Frontal cortex (tissue), 4 donors: Measurements from ENCODE around the gene NAT9. TPM values are rescaled to one million over a fixed set of nuclear protein-coding genes. Genes with fewer than 3 reads are reported as not detected.

Experiments used
- DNase-seq, 2 donors: peaks; one replicate each; pipeline ENCODE4 v3.0.0; 2012; ENCODE audit warnings: low spot score in 2 of 2
- FAIRE-seq: peaks from 2 replicates; lab custom pipeline; 2012; peaks lifted over from hg19 to GRCh38; lab: Jason Lieb, UNC
- total RNA-seq: library from RNA; depleted of rRNA; stranded (reverse); fragments of >200 nt; gene quantifications from one replicate; pipeline ENCODE4 v1.2.3, GENCODE V29; 2014
- donor health status: control.
- donor health status: control.
- donor health status: control.

Gene NAT9
- total RNA-seq, 1 donor from 2014 or later: 13.9 TPM

- DNase-seq (no peak), FAIRE-seq (no peak)
Measured at GRCh38 chr17:74807441-74807840, 31.3 kb upstream of the NAT9 start.

GRCh38 chr17:74806334-74806733 is 30.2 kb upstream of the NAT9 start:
- DNase-seq (no peak), FAIRE-seq (no peak)

GRCh38 chr17:74805591-74805991 is 29.4 kb upstream of the NAT9 start:
- FAIRE-seq (no peak), DNase-seq (no peak)

- FAIRE-seq: no peak
- DNase-seq: no peak
Measured at GRCh38 chr17:74804683-74805082, 28.5 kb upstream of the NAT9 start.

GRCh38 chr17:74803971-74804370 is 27.8 kb upstream of the NAT9 start:
- FAIRE-seq: no peak
- no peak for DNase-seq

GRCh38 chr17:74803388-74803930 is 27.3 kb upstream of the NAT9 start:
- FAIRE-seq (no peak), DNase-seq (no peak)

GRCh38 chr17:74801896-74802295 is 25.8 kb upstream of the NAT9 start:
- FAIRE-seq: no peak
- no peak for DNase-seq

GRCh38 chr17:74800531-74800930 is 24.4 kb upstream of the NAT9 start:
- FAIRE-seq (no peak), DNase-seq (no peak)

- no peak for DNase-seq
- FAIRE-seq: no peak
Measured at GRCh38 chr17:74799097-74799496, 23.0 kb upstream of the NAT9 start.

GRCh38 chr17:74798239-74798707 is 22.1 kb upstream of the NAT9 start:
- no peak for FAIRE-seq

GRCh38 chr17:74797824-74798223 is 21.7 kb upstream of the NAT9 start:
- FAIRE-seq (no peak), DNase-seq (no peak)

More at GRCh38 chr17:74798239-74798707, 22.1 kb upstream of the NAT9 start:
- no peak for DNase-seq

GRCh38 chr17:74796866-74797265 is 20.7 kb upstream of the NAT9 start:
- DNase-seq (no peak), FAIRE-seq (no peak)

GRCh38 chr17:74796211-74796610 is 20.1 kb upstream of the NAT9 start:
- DNase-seq (no peak), FAIRE-seq (no peak)

GRCh38 chr17:74795327-74796020 is 19.3 kb upstream of the NAT9 start:
- FAIRE-seq (no peak), DNase-seq (no peak)

GRCh38 chr17:74792586-74793105 is 16.5 kb upstream of the NAT9 start:
- DNase-seq (no peak), FAIRE-seq (no peak)

- FAIRE-seq: no peak
- no peak for DNase-seq
Measured at GRCh38 chr17:74790161-74791058, 14.3 kb upstream of the NAT9 start.

- DNase-seq: no peak
- no peak for FAIRE-seq
Measured at GRCh38 chr17:74786431-74787055, 10.4 kb upstream of the NAT9 start.

- no peak for FAIRE-seq
- DNase-seq: no peak
Measured at GRCh38 chr17:74785981-74786360, 9.8 kb upstream of the NAT9 start.

GRCh38 chr17:74785096-74785980 is 9.2 kb upstream of the NAT9 start:
- no peak for DNase-seq
- FAIRE-seq: no peak
